Stimulated activated naive B cell treated with anti-CD40 and anti-IgM and Interleukin-4, amounts not matched to agents 10 μg/mL and 1 μg/mL and 100 μg/mL, for 72 hours (primary cell): ENCODE results near the gene NSUN7.
"Not testable (repeated sequence)": the region's sequence is repeated elsewhere in the genome, so short reads cannot be mapped to it uniquely, and the experiment has no call there.

Experiments used
- ATAC-seq, 2 donors: fragments of 150-1000 bp; cut with Tn5 transposase; replicated peaks; 2 replicates each; pipeline ENCODE4 v1.10.0; 2021; ENCODE audit warnings: moderate library complexity in 1 of 2
- DNase-seq: peaks from one replicate; pipeline ENCODE4 v3.0.0; 2021
- H3K27ac Mint-ChIP-seq: one replicate; pipeline ENCODE4 v1.8.0; 2022; ENCODE audit warnings: mild to moderate bottlenecking, mixed read lengths
- H3K27me3 Mint-ChIP-seq, 2 donors: one replicate each; pipeline ENCODE4 v1.8.0; 2022; ENCODE audit warnings: mixed read lengths in 2 of 2
- H3K36me3 Mint-ChIP-seq, 2 donors: one replicate each; pipeline ENCODE4 v1.8.0; 2022; ENCODE audit warnings: mixed read lengths in 2 of 2, mild to moderate bottlenecking in 1 of 2
- H3K4me1 Mint-ChIP-seq, 2 donors: one replicate each; pipeline ENCODE4 v1.8.0; 2022; ENCODE audit warnings: mixed read lengths in 2 of 2, mild to moderate bottlenecking in 1 of 2
- H3K4me3 Mint-ChIP-seq, 2 donors: one replicate each; pipeline ENCODE4 v1.8.0; 2022; ENCODE audit warnings: mild to moderate bottlenecking in 2 of 2, mixed read lengths in 2 of 2, moderate library complexity in 1 of 2
- H3K9me3 Mint-ChIP-seq, 2 donors: one replicate each; pipeline ENCODE4 v1.8.0; 2022; ENCODE audit warnings: mixed read lengths in 2 of 2, mild to moderate bottlenecking in 1 of 2

The NSUN7 gene

GRCh38 chr4:40812856-40813255, 63.1 kb downstream of the NSUN7 start:
- H3K27me3 Mint-ChIP-seq = no peaks in the 10 kb centered on the region
- no peak overlapping the region for H3K27ac Mint-ChIP-seq
- ATAC-seq (no peak), DNase-seq (no peak)
- peaks cover 0 to under 1% of the 10 kb centered on the region in 2 donors for H3K4me1 Mint-ChIP-seq
- peaks cover 2 to 3% of the 10 kb centered on the region in 2 donors for H3K36me3 Mint-ChIP-seq
- H3K9me3 Mint-ChIP-seq = no peaks in the 10 kb centered on the region
- H3K4me3 Mint-ChIP-seq = no peak overlapping the region

GRCh38 chr4:40817157-40817556, 67.4 kb downstream of the NSUN7 start:
- not testable (repeated sequence) for H3K27ac Mint-ChIP-seq, H3K27me3 Mint-ChIP-seq, H3K9me3 Mint-ChIP-seq, DNase-seq, H3K4me3 Mint-ChIP-seq, H3K4me1 Mint-ChIP-seq, ATAC-seq
- peaks cover 10 to 25% of the 10 kb centered on the region in 2 donors for H3K36me3 Mint-ChIP-seq

DNA sequence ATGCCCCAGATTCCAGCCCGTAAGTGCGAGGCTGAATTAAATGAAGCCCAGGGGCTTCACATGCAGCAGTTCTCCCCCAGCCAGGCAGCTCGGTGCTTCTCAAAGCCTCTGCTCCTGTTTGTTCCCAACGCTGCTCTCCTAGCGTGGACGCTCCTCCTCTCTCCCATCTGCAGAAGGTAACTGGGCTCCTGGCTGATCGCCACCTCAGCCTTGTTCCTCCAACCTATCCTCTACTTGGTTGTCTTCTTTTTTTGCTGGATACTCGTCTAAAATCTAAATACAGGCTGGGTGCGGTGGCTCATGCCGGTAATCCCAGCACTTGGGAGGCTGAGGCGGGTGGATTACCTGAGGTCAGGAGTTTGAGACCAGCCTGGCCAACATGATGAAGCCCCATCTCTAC, 70.3 kb downstream of the NSUN7 start:
- ATAC-seq (no peak), DNase-seq (no peak)
- Mint-ChIP-seq H3K9me3 (no peaks in the 10 kb centered on the region), H3K36me3 (peaks cover 21 to 37% of the 10 kb centered on the region in 2 donors), H3K4me3 (no peak overlapping the region), H3K27me3 (no peaks in the 10 kb centered on the region), H3K27ac (no peak overlapping the region), H3K4me1 (peaks cover 3 to 10% of the 10 kb centered on the region in 2 donors)

GRCh38 chr4:40822420-40823166, 72.8 kb downstream of the NSUN7 start:
- H3K36me3 Mint-ChIP-seq = peaks cover 28 to 36% of the 10 kb centered on the region in 2 donors
- no peaks in the 10 kb centered on the region for H3K27me3 Mint-ChIP-seq
- peaks cover 0 to 2% of the 10 kb centered on the region in 2 donors for H3K9me3 Mint-ChIP-seq
- H3K4me1 Mint-ChIP-seq = peaks cover 9 to 19% of the 10 kb centered on the region in 2 donors
- ATAC-seq (no peak), DNase-seq (no peak)
- H3K4me3 Mint-ChIP-seq = no peak overlapping the region
- H3K27ac Mint-ChIP-seq = no peak overlapping the region

DNA sequence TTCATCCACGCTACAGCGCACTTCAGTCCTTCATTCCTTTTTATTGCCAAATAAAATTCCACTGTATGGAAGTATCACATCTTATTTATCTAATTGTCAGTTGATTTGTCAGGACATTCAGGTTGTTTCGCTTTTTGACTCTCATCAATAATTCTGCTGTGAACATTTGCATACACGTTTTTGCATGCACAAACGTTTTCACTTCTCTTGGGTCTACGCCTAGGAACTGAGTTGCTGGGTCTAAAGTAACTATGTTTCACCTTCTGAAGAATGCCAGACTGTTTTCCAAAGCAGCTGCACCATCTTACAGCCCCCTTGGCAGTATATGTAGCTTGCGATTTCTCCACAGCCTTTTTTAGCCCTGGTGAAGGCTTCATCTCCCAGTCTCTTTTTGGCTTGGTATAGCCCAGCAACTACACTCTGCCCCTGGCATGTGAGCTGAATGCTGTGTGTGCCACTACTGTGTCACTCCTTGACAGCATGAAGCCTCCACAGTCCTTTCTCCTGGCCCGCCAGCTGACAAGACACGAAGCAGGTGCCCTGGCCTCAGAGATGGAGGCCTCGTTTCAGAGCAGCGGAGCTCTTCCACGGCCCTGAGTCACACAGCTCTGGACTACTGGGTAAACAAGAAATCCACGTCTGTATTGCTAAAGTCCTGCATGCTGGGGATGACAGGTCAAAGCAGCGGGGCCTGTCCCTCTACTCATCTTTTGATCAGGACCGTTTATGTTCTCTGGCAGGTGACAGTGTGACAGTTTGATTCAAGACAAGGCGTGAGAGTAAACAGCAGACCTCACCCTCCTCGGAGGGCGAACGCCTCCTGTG, 75.5 kb downstream of the NSUN7 start:
- Mint-ChIP-seq H3K4me3 (peak overlapping the region in 1 of 2 donors; percentile 38), H3K27me3 (no peaks in the 10 kb centered on the region), H3K4me1 (peaks cover 9 to 19% of the 10 kb centered on the region in 2 donors), H3K36me3 (peaks cover 42 to 53% of the 10 kb centered on the region in 2 donors), H3K27ac (peak overlapping the region; percentile 53), H3K9me3 (peaks cover 4 to 10% of the 10 kb centered on the region in 2 donors)
- DNase-seq (no peak), ATAC-seq (peak; percentile 71)

DNA sequence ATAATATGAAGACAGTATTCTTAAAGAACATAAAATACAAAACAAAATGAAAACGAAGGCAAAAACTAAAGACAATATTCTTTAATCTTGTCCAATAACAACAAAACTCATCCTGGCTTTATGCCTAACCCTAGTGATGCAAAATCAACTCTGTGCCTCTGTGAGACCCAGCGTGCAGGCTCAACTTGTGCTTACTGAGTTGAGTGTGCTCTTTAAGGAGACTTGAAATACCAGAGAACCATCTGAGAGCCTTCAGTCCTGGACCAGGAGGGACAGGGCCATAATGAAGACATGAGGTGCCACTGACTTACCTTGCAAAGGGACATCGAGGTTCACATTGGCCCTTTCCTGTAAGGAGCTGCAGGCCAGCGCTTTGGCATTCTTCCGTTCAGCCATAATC, 77.1 kb downstream of the NSUN7 start:
- no peak overlapping the region for H3K27ac Mint-ChIP-seq

GRCh38 chr4:40827758-40828157, 78.0 kb downstream of the NSUN7 start:
- Mint-ChIP-seq H3K9me3 (peaks cover 4 to 10% of the 10 kb centered on the region in 2 donors), H3K27me3 (no peaks in the 10 kb centered on the region), H3K36me3 (peaks cover 25 to 40% of the 10 kb centered on the region in 2 donors), H3K27ac (no peak overlapping the region), H3K4me1 (peaks cover 9 to 19% of the 10 kb centered on the region in 2 donors), H3K4me3 (no peak overlapping the region)
- ATAC-seq = peak in 1 of 2 donors; percentile 31
- no peak for DNase-seq

More for the DNA sequence above, 77.1 kb downstream of the NSUN7 start:
- ATAC-seq (no peak), DNase-seq (no peak)
- Mint-ChIP-seq H3K27me3 (no peaks in the 10 kb centered on the region), H3K36me3 (peaks cover 32 to 48% of the 10 kb centered on the region in 2 donors), H3K4me3 (no peak overlapping the region), H3K4me1 (peaks cover 9 to 19% of the 10 kb centered on the region in 2 donors), H3K9me3 (peaks cover 4 to 10% of the 10 kb centered on the region in 2 donors)

GRCh38 chr4:40828661-40829060, 78.9 kb downstream of the NSUN7 start:
- H3K27me3 Mint-ChIP-seq = no peaks in the 10 kb centered on the region
- H3K27ac Mint-ChIP-seq = no peak overlapping the region
- H3K4me3 Mint-ChIP-seq = no peak overlapping the region
- ATAC-seq (no peak), DNase-seq (no peak)
- H3K9me3 Mint-ChIP-seq = peaks cover 4 to 10% of the 10 kb centered on the region in 2 donors
- H3K36me3 Mint-ChIP-seq = peaks cover 23 to 38% of the 10 kb centered on the region in 2 donors
- H3K4me1 Mint-ChIP-seq = peaks cover 9 to 23% of the 10 kb centered on the region in 2 donors

DNA sequence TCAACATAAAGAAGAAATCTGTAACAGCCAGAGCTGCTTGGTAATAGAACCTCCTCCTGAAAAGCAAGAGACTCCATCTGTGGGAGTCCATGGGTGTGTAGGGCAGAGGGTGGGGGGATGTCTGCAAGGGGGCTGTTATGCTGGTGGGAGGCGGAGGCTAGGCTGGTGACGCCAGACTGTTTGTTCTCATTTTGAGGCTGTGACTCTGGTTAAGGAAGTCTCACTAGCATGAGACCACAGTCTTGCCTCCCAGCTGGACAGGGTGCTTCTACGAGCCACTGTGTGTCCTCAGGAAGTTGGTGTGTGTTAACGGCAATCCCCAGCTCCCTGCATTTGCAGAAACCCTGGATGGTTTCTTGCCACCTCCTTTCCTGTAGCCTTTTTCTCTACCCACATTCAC, 79.8 kb downstream of the NSUN7 start:
- Mint-ChIP-seq H3K36me3 (peaks cover 23 to 41% of the 10 kb centered on the region in 2 donors), H3K27me3 (no peaks in the 10 kb centered on the region), H3K4me1 (peaks cover 16 to 25% of the 10 kb centered on the region in 2 donors), H3K4me3 (no peak overlapping the region), H3K9me3 (peaks cover 4 to 10% of the 10 kb centered on the region in 2 donors), H3K27ac (no peak overlapping the region)
- no peak for ATAC-seq
- no peak for DNase-seq

DNA sequence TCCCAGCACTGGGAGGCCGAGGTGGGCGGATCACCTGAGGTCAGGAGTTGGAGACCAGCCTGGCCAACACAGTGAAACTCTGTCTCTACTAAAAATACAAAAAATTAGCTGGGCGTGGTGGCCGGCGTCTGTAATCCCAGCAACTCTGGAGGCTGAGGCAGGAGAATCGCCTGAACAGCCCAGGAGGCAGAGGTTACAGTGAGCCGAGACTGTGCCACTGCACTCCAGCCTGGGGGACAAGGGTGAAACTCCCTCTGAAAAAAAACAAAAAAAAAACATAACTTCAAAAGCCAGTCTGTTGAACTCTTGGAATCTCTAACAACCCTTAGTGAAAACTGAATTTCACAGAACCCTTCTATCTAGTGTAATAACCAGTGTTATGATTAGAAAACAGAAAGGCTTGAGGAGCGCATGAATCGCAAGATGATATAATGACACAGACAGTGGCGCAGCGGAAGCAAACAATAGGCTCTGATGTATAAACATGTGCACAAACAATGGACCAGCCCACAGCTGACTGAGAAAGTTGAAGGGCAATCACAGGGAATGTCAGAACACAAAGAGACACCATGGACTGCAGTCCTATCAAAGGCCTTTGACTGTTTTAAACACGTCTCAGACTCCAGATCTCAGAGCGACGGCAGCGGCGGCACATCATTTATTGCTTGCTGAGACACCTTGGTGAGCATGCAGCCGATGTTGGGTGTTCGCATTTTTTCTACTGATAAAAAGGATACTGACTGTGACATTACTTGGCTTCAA, 81.6 kb downstream of the NSUN7 start:
- DNase-seq (no peak), ATAC-seq (no peak)
- Mint-ChIP-seq H3K9me3 (peaks cover 4 to 10% of the 10 kb centered on the region in 2 donors), H3K27me3 (no peaks in the 10 kb centered on the region), H3K27ac (no peak overlapping the region), H3K4me1 (peaks cover 13 to 23% of the 10 kb centered on the region in 2 donors), H3K4me3 (no peak overlapping the region), H3K36me3 (peaks cover 27 to 43% of the 10 kb centered on the region in 2 donors)

GRCh38 chr4:40832175-40832574, 82.4 kb downstream of the NSUN7 start:
- Mint-ChIP-seq H3K4me1 (peaks cover 14 to 32% of the 10 kb centered on the region in 2 donors), H3K27me3 (no peaks in the 10 kb centered on the region), H3K4me3 (no peak overlapping the region), H3K9me3 (peaks cover 4 to 10% of the 10 kb centered on the region in 2 donors), H3K27ac (no peak overlapping the region), H3K36me3 (peaks cover 29 to 39% of the 10 kb centered on the region in 2 donors)
- ATAC-seq (no peak), DNase-seq (no peak)

- Mint-ChIP-seq H3K27me3 (no peaks in the 10 kb centered on the region), H3K27ac (no peak overlapping the region), H3K4me1 (peaks cover 19 to 40% of the 10 kb centered on the region in 2 donors), H3K36me3 (peaks cover 28 to 34% of the 10 kb centered on the region in 2 donors), H3K9me3 (peaks cover 1 to 5% of the 10 kb centered on the region in 2 donors), H3K4me3 (no peak overlapping the region)
- DNase-seq = no peak
- ATAC-seq = no peak
Measured at GRCh38 chr4:40833212-40833611, 83.5 kb downstream of the NSUN7 start.

GRCh38 chr4:40837094-40837870, 87.5 kb downstream of the NSUN7 start:
- Mint-ChIP-seq H3K9me3 (peaks cover 0 to 2% of the 10 kb centered on the region in 2 donors), H3K4me1 (peaks cover 41 to 78% of the 10 kb centered on the region in 2 donors), H3K4me3 (no peak overlapping the region), H3K27ac (peak overlapping the region; percentile 89), H3K36me3 (peaks cover 21 to 24% of the 10 kb centered on the region in 2 donors), H3K27me3 (no peaks in the 10 kb centered on the region)
- no peak for DNase-seq
- no peak for ATAC-seq
